Forelimb muscle (tissue), 1 donor: ENCODE measurements around the gene KSR1. TPM values are rescaled to one million over a fixed set of nuclear protein-coding genes. Genes with fewer than 3 reads are reported as not detected.

Experiments
- DNase-seq: peaks from one replicate; pipeline ENCODE4 v3.0.0-alpha.2; 2013; ENCODE audit warnings: low read depth
- polyA plus RNA-seq: library from polyadenylated mRNA; unstranded; fragments of 120-200 nt; gene quantifications from one replicate; pipeline ENCODE4 v1.2.1, GENCODE V29; 2013; ENCODE audit not compliant: insufficient read length

The KSR1 gene
- polyA plus RNA-seq, 1 donor, result 104 TPM

DNA sequence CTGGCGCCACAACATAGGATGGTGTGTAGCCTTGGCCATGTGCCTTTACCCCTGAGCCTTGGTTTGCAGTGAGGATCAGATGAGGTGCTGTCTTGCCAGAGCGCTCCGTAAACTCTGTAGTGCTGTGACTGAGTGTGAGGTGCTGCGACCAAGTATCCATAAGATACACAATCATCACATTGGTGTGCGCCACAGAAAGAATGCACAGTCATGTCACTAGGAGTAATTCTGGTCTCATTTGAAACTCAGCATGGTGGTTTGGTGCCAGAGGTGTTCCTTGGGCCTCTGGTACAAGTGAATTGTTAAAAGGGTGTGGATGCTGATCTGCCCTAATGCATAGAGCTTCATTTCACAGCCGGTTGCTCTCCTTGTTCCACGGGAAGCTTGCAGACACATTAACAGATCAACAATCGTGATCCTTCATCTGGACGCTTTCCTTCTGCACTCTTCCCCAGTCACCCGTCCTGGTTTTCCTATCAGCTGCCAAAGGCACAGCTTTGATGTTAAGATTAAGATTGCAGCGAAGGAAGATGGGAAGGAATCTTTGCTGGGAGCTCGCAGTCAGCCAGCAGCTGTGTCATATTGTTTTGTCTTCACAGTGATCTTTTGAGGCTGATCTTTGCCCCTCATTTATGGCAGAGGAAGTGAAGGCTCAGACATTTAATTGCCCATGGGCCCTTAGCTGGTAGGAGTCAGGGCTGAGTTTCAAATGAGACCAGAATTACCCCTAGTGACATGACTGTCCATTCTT lies 79.1 kb downstream of the KSR1 start:
- no peak for DNase-seq

DNA sequence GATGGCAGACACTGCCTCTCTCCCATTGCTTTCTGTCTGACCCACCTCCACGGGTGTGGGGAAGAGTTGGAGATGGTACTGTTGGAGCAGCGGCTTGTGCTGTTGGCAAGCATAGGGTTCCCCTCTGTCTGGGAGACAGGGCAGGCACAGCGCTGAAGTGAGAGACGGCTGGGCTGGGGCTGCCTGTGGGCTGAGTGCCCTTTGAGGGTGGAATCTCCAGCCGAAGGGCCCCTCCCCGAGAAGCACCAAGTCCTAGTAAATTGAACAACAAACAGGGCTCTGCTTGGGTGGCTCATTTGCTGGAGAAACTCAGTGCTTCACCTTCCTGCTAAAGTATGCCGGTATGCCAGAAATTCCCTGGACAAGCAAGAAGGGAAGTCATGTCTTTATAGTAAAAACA lies 79.7 kb downstream of the KSR1 start:
- no peak for DNase-seq

DNA sequence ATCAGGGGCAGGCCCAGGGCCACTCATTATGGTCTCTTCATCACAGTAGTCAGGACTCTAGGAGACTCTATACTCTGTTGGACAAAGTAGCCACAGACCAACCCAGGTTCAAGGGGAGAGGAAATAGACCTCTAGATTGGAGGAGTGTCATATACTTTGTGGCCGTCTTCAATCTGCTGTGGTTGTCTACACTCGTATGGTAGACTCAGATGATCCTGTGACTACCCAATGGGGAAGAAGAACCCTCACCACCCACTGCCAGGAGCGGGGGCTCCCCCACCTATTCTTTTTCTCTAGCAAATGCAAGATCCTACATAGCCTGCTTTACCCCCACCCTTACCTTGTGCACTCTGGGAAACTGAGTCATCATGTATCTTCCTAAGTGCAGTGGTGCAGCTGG lies 80.5 kb downstream of the KSR1 start:
- DNase-seq, result no peak

DNA sequence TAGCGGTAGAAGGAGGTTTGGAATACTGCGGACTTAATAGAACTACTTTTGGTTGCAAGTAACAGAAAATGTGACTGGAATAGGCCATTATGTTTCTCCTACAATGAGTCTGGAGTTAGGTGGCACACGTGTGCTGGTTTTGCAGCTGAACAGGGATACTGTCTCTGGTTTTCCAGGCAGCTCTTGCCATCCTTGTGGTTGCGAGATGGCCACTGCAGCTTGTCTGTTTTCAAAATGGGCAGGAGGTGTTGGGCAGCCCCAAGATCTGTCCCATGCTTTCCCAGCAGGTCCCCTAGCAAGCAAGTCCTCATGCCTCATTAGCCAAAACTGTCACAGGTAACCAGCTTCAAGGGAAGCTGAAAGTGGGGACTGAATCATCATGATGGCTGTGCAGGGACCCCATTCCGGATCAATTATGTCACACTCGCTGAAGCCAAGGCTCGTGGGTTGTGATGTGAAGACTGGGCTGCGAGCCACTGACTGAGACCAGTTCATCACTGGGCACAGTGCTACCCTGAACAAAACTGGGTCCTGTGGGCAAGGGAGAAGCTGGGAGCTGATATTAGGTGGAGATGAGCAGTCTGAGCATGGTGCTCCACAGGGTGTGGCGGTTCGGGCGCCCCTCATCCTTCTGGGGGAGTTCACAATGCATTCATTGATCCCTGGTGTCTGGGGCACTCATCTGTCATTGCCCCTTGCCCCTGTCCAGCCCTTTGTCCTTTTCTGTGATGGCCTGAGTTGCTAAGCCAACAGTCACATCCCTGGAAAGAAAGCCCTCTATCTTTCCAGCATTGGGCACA lies 82.1 kb downstream of the KSR1 start:
- no peak for DNase-seq

DNA sequence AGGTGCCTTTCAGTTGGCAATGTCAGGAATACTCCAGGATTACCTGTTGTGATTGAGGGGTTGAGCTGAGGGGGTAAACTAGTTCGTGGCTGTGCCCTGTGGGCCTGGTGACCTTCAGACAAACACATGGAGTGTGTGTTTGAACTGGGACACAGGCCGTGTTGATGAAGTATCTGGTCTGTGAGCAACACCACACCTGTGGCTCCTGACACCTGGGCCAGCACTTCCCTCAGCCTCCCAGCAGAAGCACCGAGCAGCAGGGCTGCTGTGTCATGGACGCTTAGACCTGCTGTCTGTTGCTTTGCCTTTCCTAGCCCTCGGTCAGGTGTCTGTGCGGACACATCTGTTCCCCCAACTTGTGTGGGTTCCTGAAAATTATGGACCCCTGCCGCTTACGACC lies 82.9 kb downstream of the KSR1 start:
- no peak for DNase-seq

DNA sequence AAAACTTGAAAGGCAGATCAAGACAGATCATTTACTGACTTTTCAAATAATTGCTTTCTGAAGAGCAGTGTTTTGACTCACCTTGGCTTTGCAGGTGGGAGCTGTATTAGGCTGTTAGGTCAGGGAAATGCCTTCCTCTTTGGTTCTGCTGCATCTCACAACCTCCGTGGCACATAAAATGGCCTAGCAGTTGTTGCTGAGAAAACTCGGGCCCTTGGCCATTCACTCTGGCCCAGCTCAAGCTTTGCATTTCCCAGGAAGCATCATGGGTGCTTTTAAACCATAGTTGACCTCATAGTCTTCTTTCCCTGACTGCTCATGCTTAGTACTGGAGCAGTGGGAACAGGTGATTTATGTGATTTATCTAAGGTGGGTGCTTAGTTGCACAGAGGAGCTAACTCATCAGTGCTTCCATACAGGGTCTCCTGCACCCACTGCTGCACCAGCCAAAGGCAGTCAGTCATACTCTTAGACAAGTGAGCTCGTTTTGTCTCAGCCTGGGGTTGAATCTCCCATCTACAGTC lies 83.6 kb downstream of the KSR1 start:
- DNase-seq, result no peak

DNA sequence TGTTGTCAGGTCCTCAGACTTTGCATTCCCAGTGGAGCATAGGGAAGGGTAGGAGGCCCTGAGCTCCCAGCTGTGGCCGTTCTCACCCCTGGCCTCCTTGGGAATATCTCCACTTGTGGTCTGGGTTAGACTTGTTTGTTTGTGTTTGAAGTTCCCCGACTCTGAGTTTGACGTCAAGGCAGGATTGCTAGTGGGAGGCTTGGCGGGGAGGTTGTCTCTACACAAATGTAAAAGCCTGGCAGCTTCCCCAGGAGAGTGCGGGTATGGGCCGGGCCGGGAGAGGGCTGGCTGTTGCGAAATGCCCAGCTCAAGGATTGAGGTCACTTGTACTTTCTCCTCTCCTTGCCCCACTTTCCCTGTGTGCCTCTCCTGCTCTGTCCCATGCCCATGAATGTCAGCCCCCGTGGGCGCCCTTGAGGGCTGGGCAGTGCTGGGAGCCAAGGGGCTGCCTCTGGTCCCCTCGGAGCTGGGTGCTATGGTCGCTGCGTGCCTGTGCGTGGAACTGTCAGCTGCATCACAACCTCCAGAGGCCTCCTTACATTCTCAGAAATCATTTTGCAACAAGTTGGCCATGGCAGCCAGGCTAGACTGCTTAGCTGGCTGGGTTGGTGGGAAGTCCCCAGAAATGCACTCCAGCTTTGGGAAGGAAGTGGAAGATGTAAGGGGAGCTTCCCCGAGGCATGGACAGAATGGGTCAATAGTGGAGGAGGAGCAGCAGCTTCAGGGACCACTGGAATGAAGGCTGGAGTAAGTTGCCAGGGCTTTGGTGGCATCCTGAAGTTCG lies 84.3 kb downstream of the KSR1 start:
- no peak for DNase-seq

DNA sequence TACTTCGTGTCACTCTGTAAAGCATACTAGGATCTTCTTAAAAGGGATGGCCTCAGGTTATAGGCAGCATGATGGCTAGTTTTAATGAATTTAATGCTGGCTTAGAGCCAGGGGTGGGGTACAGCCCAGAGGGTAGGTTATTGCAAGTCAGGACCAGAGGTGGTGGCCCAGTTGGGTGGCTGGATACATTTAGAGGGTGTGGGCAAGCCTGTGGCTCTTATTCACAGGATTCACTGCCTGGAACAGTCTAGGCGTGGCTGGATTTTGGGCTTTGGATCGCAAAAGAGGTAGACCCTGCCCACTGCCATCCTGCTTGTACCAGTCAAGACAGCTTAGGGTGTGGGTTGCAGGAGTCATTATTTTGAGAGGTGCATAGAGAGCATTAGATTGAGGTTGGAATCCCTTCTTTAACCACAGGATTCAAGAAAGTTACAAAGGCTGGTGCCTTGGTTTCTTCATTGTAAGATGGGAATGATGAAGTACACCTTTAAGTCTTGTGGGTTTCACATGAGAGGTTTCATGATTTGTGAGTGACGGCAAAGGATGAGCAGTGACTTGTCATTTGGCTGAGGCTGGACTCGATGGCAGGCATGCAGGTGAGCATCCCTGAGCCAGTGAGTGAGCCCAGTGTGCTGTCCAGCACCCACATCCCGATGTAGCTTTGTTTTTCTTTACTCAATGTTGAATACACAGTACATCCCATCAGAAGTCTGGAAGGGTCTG lies 85.2 kb downstream of the KSR1 start:
- no peak for DNase-seq

DNA sequence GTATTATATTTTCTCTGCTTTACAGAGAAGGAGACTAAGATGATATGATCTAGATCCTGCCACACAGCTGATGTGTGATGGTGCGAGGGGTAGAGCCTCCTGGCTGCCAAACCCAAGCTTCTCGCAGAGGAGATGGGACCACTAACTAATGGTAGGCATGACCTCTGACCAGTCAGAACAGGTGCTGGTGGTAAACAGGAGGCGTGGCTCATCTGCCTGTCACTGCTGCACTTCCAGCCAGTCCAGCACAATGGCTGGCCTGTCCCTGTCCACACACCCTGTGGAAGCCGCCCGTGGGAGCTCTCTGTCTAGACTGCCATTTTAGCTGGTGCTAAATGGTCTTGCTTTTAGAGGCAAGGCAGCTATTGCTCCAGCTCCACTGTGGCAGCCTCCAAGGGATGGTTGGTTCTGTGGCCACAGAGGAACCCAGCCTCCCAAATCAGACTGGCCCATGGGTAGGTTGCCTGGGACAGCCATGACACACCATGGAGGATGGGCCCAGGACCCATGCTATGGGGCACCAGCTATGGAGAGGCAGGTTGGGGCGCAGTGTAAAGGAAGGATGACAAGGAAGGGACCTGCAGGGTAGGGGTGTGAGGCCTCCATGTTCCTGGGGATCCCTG lies 86.7 kb downstream of the KSR1 start:
- no peak for DNase-seq

DNA sequence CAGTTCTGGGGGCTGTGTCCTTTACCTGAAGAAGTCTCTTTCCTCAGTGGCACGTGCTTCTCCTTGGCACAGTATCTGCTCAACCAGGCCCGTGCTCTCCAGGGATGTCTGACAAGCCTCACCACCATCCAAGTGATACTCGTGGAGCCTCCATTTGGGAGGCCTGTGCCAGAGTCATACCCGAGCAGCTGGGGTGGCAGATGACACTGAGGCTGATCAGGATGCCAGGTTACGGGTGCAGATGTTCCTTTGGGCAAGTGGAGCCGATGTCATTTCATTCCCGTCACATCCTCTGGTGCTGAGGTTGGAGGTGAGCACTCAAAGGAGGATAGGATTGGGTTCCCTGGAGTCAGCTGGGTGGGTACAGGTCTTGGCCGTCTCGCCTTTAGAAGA lies 87.2 kb downstream of the KSR1 start:
- no peak for DNase-seq

DNA sequence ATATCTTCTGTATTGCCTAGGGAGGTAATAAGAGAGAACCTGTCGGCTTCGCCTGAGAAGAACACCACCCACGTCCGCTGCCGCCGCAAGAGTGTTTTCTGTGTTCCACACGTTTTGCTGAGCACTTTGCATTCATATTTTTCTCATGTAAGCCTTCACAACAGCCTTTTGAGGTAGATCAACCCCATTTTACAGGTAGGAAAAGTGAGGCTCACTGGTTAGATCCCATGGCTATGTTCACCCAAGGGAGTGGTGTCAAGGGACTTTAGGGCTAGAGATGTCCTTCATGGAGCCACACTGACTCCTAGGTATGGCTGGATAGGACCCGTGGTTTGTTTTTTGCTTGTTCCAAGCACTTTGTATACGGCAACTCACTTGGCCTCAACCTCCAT lies 87.7 kb downstream of the KSR1 start:
- no peak for DNase-seq

DNA sequence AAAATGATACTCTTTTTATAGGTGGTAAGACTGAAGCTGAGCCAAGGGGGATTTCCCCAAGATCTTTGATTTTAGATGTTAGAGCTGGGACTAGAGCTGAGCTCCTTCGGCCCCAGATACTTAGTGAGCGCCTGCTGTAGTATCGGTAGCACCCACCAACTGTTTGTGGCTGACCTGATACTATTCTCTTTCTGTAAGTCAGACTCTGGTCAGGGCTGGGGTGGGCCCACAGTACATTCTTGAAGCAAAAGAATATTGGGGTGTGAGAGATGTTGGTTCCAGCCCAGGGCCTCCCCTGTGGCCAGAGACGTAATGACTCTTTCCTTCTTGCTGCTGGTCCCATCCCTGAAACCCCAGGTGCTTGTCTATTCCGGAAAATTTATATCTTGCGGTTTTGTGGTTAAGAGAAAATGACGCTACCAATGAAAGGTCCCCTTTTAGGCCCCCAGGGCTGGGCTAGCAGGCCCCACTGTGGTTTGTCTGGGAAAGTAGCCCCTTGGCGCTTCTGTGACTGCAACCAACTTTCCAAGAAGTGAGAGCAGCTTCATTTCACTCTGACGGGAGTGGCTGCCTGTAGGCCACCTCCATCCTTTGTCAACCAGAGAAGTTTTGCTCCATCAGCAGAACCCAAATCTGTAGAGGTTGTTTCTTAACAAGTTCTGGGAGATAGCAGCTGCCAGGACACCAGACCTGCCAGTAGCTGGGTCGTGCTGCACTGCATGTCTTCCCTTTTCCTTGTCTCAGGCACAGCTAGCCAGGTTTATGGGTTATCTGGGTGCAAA lies 88.3 kb downstream of the KSR1 start:
- DNase-seq, result no peak

DNA sequence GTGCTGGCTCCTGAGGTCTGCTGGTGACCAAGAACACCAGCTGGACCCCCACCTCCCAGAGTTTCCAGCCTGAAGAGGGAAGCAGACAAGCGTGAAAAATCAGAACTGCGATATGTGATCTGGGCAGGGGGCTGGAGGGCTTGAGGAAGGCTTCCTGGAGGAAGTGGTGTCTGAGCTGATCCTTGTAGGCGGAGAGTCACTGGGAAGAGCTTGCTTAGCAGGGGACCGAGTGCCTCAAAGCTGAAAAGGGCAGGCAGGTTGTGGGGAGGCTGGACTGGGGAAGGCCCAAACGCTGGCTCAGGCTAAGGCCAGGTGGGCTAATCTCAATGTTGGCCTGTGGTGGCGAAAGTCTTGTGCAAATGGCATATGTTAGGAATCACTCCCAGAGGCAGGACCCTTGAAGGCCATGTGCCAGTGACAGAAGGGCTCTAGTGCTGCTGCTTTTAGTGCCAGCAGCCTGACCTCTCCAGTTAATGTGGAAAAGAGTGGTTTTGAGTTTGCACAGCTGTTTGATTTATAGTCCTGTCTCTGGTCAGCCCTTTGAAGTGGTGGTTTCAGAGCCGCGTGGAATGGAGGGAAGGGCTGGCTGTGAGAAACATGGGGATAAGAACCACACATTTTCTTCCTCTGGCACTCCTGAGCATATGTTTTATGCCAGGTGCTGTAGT lies 89.4 kb downstream of the KSR1 start:
- no peak for DNase-seq

DNA sequence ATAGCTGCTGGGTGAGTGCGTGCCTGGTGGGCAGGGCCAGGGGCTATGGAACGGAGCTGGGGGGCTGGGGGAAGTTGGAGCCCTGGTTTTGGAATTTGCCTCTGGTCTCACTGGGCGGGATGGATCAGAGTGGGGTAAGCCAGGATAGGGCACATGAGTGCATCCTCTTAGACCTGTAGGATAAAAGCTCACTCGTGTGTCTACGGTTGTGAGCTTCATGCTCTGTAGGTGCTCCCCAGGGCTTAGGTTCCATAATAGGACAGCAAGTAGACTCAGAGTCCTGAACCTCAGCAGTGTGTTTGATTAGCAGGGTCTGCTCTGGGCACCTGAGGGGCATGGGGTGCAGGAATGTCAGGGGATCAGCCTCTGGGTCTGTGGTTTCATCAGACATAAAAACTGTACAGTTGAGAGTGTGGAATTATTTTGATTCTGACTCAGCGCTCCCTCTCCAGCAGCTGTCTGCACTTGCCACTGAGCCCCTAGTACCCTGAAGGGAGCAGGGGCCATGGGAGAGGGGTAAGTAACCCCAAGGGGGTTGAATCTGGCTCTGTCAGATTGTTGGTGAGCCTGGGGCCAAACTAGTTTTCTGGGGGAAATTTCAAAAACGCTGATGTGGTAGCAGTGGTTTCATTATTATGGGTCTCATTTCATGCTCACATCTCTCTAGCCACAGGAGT lies 90.5 kb downstream of the KSR1 start:
- no peak for DNase-seq

DNA sequence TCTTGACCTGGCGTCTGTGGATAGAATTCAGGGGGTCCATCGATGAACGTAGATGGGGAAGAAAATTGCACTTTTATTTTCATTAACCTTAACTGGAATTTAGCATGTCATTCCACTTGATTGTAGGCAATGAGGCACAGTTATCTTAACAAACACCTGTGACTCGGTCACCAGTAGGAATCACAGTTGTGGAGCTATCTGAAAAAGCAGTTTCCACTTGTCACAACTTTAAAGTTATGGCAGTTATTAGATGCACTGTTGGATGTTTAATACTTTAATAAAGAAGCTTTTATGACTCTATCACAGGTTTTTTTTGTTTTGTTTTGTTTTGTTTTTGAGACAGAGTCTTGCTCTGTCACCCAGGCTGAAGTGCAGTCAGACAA lies 91.0 kb downstream of the KSR1 start:
- DNase-seq, result no peak

DNA sequence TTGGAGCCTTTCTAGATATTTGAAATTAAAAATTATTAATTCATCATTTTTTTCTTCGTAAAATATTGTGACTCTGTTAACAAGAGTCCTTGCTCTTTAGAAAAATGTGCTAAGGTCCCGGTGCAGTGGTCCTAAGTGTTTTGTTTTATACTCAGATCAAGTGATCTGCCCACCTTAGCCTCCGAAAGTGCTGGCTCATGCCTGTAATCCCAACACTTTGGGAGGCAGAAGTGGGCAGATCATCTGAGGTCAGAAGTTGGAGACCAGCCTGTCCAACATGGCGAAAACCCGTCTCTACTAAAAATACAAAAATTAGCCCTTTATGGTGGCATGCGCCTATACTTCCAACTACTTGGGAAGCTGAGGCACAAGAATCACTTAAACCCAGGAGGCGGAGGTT lies 92.1 kb downstream of the KSR1 start:
- DNase-seq, result no peak

DNA sequence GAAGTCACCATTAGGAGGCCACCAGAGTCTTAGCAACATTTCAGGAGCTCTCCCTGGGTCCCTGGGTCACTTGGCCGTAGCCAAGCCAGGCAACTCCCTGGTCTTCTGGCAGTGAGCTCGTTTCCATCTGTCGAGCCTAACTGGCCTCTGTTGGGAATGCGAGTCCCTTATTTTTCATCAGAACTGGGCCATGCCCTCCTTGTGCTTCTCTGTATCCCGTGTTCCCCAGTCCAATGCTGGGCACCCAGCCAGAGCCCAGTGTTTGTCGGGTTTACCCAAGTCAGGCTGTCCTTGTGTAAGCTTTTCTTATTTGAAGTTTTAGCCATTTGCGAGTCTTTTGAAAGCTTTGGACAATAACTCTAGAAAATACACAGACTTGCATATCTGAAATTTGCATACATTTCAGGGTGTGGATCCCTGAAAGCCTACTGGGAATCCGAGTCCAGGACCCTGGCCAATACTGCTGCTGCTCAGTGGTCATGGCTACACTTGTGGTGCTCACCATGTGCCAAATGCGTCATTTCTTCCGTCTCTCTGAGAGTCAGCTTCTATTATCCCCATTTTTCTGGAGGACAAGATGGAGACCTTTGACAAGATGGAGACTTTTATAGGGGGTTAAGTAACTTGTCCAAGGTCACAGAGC lies 93.1 kb downstream of the KSR1 start:
- no peak for DNase-seq

DNA sequence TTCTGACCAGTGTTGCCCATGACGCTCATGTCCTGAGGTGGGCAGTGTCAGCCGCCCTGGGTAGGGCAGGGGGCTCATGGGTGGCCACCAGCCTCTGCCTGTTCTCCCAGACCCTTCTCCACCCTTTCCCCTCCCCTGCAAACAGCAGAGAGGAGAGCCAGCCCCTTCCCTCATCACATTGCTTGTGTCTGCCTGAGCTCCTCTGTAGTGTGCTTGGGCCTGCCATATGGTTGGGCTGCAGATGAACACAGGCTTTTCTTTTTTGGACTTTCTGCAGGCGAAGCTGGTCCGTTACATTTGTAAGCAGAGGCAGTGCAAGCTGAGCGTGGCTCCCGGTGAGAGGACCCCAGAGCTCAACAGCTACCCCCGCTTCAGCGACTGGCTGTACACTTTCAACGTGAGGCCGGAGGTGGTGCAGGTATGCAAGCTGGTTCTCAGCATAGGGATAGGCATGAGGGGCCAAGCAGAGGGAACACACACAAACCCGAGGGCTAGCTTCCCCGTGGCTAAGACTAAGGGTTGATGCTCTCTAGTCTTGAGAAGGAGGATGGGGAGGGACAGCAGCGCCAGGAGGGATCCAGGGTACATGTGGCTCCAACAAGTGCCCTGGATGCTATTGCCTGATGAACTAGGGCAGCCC lies 94.2 kb downstream of the KSR1 start:
- DNase-seq, result no peak
